NCI-H2227 (cell line): ENCODE measurements around the gene XYLT1.
"Not testable (repeated sequence)": the region's sequence is repeated elsewhere in the genome, so short reads cannot be mapped to it uniquely, and the experiment has no call there.

Experiments used
- DNase-seq: peaks from one replicate; lab custom pipeline; 2025; ENCODE audit not compliant: unreplicated experiment; lab: John Stamatoyannopoulos, UW

XYLT1 gene

DNA sequence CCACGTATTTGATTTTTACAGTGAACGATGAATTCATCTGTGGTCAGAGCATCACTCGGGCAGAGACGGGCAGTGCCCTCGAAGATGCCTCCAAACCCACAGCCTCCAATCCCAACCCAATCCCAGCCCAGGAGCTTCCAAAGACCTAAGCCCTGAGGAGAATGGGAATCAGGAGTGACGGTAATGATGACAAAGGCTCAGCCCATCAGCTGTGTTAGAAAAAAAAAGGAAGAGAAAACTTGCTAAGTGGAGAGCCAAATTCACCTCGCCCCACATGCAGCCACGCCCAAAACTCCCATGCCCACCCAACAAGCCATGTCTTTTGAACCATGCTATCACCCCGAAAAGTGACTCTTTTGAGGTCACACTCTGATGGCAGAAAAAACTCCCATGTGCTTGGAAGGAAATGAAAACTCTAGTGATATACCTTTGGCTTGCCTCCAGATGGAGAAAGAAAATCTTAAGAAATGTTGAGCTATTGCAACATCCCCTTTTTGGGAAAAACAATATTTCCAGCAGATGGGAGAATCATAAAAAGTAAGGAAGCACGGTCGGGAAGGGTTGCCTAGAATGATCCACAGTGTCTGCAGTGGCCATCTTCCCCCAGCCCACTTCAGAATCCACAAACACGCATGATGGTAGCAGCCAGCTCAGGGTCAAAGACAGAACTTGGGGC is 37.7 kb downstream of the XYLT1 start:
- DNase-seq: no peak

GRCh38 chr16:17431968-17432625 is 38.7 kb downstream of the XYLT1 start:
- no peak for DNase-seq

- DNase-seq: no peak
Measured at GRCh38 chr16:17431012-17431411, 39.7 kb downstream of the XYLT1 start.

DNA sequence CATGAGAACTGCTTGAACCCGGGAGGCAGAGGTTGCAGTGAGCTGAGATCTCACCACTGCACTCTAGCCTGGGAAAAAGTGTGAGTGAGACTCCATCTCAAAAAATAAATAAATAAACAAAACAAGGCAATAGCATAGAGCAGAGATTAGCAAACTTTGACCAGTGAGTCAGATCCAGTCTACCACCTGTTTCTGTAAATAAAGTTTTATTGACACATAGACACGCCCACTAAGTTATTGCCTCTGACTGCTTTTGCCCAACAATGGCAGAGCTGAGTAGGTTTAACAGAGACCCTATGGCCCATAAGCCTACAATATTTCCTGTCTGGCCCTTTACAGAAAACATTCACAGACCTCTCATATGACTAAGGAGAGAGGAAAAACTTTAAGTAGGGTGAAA is 44.3 kb downstream of the XYLT1 start:
- no peak for DNase-seq

DNA sequence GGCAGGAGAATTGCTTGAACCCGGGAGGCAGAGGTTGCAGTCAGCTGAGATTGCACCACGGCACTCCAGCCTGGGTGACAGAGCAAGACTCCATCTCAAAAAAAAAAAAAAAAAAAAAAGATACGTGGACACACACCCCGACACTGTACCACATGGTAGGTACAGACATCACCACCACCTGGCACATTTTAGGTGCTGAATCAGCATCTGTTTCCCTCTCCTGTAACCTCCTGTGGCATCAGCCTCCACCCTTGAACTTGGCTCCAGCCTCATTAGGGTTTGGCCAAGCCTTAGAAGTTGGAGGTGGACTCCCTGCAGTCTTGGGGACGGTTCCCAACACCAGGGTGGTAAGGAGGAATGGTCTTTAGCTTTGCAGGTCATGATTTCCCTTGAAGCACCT is 46.0 kb downstream of the XYLT1 start:
- DNase-seq: no peak

GRCh38 chr16:17423221-17423620 is 47.5 kb downstream of the XYLT1 start:
- DNase-seq: no peak

GRCh38 chr16:17420816-17421215 is 49.9 kb downstream of the XYLT1 start:
- DNase-seq: no peak

DNA sequence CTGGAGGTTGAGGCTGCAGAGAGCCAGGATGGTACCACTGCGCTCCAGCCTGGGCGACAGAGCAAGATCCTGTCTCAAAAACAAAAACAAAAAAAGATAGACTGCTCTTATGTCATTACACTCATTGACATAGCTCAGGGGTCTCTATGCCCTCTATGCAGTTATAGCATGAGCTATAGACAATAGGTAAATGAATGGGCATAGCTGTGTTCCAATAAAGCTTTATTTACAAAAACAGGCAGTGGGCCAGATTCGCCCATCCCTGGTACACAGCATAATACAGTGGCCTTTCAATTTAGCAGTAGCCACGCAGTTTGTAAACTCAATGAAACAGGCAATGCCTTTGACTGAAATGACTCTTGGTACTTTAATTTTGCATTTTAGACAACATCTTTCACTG is 51.5 kb downstream of the XYLT1 start:
- no peak for DNase-seq

GRCh38 chr16:17417740-17418139 is 53.0 kb downstream of the XYLT1 start:
- DNase-seq: no peak

DNA sequence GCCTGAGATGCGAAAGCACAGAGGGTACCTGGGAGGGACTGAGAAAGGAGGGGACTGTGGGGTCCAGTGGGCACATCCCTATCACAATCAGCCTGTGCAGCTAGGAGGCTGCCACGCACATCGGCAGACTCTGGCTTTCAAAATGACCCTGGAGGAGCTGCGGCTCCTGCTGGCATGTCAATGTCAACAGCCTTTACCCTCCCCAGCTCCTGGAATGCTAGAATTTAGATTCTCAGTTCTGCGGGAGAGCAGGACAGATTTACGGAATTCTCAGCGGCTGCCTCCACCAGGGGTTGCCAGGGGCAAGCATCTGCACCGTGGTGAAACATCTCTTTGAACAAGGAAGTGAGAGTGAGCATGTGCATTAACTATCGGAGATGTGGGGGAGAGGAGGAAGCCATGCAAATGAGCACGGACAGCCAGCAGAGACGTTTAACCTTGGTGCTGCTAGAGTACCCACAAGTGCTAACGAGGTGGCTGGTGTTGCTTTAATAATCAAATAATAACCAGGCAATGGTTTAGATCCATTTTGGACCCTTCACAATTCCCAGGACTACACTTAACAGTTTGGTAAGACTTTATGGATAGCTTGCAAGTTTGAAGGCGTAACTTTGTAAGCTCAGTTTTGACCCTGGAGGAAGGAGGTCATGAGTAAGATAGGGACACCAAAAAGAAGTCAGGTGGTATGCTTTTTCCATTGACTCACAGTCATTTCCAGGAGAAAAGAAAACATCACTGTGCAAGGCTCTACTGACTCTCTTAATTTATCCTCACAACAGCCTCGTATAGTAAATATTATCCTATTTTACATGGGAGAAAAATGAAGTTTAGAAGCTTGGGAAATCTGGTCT is 54.1 kb downstream of the XYLT1 start:
- peak; percentile 22 for DNase-seq

DNA sequence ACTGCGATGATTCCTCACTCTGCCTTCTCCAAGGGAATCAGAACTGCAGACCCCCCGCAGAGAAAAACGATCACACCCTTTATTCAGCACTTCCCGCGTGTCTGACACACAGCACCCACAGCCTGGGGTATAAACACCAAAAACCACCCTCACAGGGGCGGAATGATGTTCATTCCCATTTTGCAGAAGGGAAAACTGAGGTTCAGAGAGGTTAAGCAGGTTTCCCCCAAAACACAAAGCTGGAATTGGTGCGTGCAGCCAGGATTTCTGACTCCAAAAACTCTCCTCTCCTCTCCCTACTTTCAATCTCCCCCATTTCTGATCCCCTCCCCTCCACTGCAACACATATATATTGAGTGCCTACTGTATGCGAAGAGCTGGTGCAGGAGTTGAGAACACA is 55.8 kb downstream of the XYLT1 start:
- DNase-seq: no peak

GRCh38 chr16:17414421-17414820 is 56.3 kb downstream of the XYLT1 start:
- DNase-seq: no peak

DNA sequence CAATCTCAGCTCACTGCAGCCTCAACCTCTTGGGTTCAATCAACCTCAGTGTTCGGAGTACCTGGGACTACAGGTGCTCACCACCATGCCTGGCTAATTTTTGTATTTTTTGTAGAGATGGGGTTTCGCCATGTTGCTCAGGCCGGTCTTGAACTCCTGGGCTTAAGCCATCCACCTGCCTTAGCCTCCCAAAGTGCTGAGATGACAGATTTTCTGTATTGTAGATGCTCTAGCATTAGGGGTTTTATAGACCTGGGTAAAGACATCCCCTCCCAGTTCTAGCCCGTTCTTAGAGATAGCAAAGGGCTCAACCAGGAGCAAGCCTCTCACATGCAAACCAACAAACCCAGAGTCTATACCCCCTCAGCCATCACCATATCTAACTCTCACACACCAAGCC is 57.3 kb downstream of the XYLT1 start:
- DNase-seq: no peak

GRCh38 chr16:17412791-17413190 is 58.0 kb downstream of the XYLT1 start:
- no peak for DNase-seq

DNA sequence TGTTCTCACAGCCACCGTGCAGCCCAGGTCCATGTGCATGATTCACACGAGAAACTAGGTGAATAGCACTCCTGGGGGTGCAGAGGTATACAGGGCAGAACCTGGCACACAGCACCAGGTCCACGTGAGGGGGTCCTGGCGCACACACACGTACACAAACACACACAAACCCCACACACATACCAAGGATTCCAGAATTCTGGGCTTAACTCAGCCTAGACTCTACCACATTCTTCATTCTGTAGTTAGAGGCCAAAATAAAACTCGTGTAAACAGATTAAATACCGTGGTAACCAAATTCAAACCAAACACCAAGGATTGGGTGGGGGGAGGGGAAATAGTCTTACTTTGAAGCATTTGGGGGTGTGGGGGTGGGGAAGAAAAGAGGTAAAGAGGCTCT is 58.5 kb downstream of the XYLT1 start:
- no peak for DNase-seq

- no peak for DNase-seq
Measured at GRCh38 chr16:17411263-17411662, 59.5 kb downstream of the XYLT1 start.

DNA sequence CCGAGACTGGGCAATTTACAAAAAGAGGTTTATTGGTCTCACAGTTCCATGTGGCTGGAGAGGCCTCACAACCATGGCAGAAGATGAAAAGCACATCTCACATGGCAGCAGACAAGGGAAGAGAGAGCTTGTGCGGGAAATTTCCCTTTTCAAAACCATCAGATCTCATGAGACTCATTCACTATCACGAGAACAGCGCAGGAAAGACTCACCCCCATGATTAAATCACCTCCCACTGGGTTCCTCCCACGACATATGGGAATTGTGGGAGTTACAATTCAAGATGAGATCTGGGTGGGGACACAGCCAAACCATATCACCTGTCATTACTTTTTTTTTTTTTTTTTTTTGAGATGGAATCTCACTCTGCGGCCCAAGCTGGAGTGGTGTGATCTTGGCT is 60.4 kb downstream of the XYLT1 start:
- DNase-seq: not testable (repeated sequence)

GRCh38 chr16:17409894-17410293 is 60.9 kb downstream of the XYLT1 start:
- no peak for DNase-seq

DNA sequence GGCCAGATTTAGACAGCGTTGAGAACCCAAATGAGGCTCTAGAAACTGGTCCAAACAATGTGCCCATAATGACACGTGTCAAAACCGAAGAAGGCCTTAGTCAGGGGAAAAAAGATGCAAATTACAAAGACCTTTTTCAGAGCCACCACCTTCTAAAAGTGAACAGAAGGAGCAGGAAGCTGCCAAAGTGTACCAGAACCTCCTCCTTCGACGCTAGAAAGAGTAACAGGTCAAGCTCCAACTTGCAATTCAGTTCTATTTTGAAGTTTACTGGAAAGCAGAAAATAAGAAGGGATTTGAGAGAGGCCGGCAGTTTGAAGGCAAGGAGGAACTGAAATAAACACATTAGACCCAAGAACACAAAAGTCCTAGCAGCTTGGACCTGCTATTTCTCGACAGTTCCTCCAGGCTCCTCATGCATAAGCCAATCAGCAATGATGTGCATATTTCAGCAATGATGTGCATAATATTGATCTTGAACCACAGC is 61.8 kb downstream of the XYLT1 start:
- no peak for DNase-seq

DNA sequence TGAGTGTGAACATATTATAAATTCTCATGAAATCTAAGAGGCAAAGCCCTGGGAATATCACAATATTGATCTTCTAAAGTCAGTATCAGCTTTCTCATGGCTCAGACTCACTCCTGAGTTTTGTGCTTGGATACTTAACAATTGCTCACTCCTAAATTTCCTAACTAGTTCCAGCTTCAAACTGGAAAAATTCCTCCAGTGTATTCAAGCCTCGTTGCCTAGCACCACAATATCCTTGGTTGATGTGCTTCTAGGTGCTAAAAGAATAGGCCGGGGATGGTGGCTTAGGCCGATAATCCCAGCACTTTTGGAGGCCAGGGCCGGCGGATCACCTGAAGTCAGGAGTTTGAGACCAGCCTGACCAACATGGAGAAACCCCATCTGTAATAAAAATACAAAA is 62.5 kb downstream of the XYLT1 start:
- DNase-seq: no peak

- DNase-seq: no peak
Measured at GRCh38 chr16:17407321-17407720, 63.4 kb downstream of the XYLT1 start.
